Mucosa of stomach (tissue), 1 donor: ENCODE data around the gene HOXD3.

ENCODE experiments used
- H3K27me3 ChIP-seq: one replicate; pipeline ENCODE4 v1.7.0; 2013; ENCODE audit warnings: mild to moderate bottlenecking, low read length; ENCODE audit not compliant: control insufficient read depth, insufficient read depth
- H3K36me3 ChIP-seq: one replicate; pipeline ENCODE4 v1.7.0; 2013; ENCODE audit warnings: low read length; ENCODE audit not compliant: control insufficient read depth, insufficient read depth
- H3K4me1 ChIP-seq: one replicate; pipeline ENCODE4 v1.7.0; 2013; ENCODE audit warnings: mild to moderate bottlenecking, low read length; ENCODE audit not compliant: control insufficient read depth, insufficient read depth
- H3K4me3 ChIP-seq: one replicate; pipeline ENCODE4 v1.7.0; 2013; ENCODE audit warnings: low read length
- H3K9ac ChIP-seq: one replicate; pipeline ENCODE4 v1.7.0; 2013; ENCODE audit warnings: mild to moderate bottlenecking, low read length, moderate library complexity
- H3K9me3 ChIP-seq: one replicate; pipeline ENCODE4 v1.7.0; 2013; ENCODE audit warnings: mild to moderate bottlenecking, low read length, moderate library complexity; ENCODE audit not compliant: control insufficient read depth
- donor health status: Pancreatic carcinoma.

The HOXD3 gene

GRCh38 chr2:176140513-176141317 lies 16.4 kb upstream of the HOXD3 start:
- Histone ChIP-seq H3K9me3 (no peaks in the 10 kb centered on the region), H3K36me3 (no peaks in the 10 kb centered on the region), H3K4me3 (no peak overlapping the region), H3K9ac (peak overlapping the region; percentile 25), H3K4me1 (peaks cover 13% of the 10 kb centered on the region), H3K27me3 (peaks cover 89% of the 10 kb centered on the region)

DNA sequence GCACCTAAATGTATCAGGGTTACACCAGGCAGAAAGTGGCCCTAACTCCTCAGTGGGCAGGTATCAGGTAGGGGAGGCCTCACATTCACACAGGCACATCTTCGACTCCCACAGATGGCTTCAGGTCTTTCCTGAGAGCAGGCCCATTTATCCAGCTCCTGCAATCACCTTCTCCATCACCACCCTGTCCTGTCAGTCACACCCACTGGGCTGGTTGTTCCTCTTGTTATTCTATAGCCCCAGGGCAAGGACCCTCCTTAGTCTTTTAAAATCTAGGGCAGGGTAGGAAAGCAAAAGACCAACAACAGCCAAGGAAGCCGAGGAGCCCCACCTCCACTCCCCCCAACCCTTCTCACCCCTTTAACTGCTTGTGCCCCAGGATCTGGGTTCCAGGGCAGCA lies 14.8 kb upstream of the HOXD3 start:
- H3K9ac ChIP-seq = no peak overlapping the region
- H3K4me3 ChIP-seq = no peak overlapping the region
- H3K27me3 ChIP-seq = peaks cover 89% of the 10 kb centered on the region
- H3K4me1 ChIP-seq = peaks cover 8% of the 10 kb centered on the region
- H3K36me3 ChIP-seq = no peaks in the 10 kb centered on the region
- H3K9me3 ChIP-seq = no peaks in the 10 kb centered on the region

GRCh38 chr2:176145085-176145969 lies 11.8 kb upstream of the HOXD3 start:
- H3K4me3 ChIP-seq = no peak overlapping the region
- H3K9me3 ChIP-seq = no peaks in the 10 kb centered on the region
- H3K27me3 ChIP-seq = peaks cover 90% of the 10 kb centered on the region
- H3K9ac ChIP-seq = no peak overlapping the region
- no peaks in the 10 kb centered on the region for H3K36me3 ChIP-seq
- H3K4me1 ChIP-seq = peaks cover 6% of the 10 kb centered on the region

GRCh38 chr2:176146101-176146500 lies 11.0 kb upstream of the HOXD3 start:
- H3K4me1 ChIP-seq = no peaks in the 10 kb centered on the region

DNA sequence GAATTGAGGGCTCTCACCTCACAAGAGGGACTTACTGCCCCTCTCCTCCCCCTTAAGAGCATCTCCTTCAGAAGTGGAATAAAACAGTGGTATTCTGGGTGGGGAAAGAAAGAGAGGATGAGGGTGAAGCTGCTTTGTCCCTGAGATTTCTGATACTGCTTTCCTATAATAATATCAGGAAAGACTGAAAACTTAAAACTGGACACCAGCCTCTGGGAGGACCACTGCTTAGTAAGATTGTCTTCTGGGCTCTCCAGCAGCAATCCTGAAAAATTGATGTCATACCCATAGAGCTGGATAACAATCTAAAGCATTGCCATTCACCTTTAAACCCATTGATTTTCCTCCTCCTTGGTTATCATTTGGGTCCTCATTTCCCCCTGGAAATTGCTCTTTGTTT lies 10.5 kb upstream of the HOXD3 start:
- Histone ChIP-seq H3K9ac (no peak overlapping the region), H3K4me1 (no peaks in the 10 kb centered on the region), H3K36me3 (no peaks in the 10 kb centered on the region), H3K4me3 (no peak overlapping the region), H3K27me3 (peaks cover 90% of the 10 kb centered on the region), H3K9me3 (no peaks in the 10 kb centered on the region)

More at GRCh38 chr2:176146101-176146500, 11.0 kb upstream of the HOXD3 start:
- H3K9me3 ChIP-seq = no peaks in the 10 kb centered on the region
- H3K4me3 ChIP-seq = no peak overlapping the region
- peaks cover 90% of the 10 kb centered on the region for H3K27me3 ChIP-seq
- H3K36me3 ChIP-seq = no peaks in the 10 kb centered on the region
- H3K9ac ChIP-seq = no peak overlapping the region

DNA sequence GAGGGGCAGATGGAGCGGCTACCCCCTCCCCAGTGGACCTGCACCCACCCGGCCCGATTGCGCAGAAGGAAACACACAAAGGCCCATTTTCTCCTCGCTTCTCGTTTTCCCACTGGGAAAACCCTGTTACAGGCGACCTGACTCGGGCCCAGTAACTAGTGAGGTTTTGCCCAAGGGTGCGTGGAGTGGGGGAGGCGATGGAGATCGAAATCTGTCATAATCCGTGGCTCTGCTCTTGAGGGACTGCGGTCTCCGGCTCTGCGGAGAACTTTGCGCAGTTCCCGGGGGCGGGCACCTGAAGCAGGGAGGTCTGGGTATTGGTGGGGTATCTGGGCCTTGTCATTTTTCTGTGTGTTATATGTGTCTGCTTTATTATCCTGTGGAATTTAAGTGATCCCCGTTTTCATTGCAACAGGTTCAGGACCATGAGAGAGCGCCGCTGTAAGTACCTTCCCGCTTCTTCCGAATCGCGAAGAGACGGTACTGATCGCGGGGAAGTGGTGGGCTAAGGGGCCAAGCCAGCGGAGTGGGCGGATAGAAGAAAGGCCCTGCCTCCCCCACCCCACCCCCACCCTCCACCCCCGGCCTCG lies 9.8 kb upstream of the HOXD3 start:
- Histone ChIP-seq H3K9me3 (no peaks in the 10 kb centered on the region), H3K9ac (no peak overlapping the region), H3K4me1 (no peaks in the 10 kb centered on the region), H3K27me3 (peaks cover 90% of the 10 kb centered on the region), H3K36me3 (no peaks in the 10 kb centered on the region), H3K4me3 (no peak overlapping the region)

GRCh38 chr2:176147800-176148496 lies 9.2 kb upstream of the HOXD3 start:
- Histone ChIP-seq H3K4me3 (no peak overlapping the region), H3K4me1 (no peaks in the 10 kb centered on the region), H3K9ac (no peak overlapping the region), H3K36me3 (no peaks in the 10 kb centered on the region), H3K9me3 (no peaks in the 10 kb centered on the region), H3K27me3 (peaks cover 88% of the 10 kb centered on the region)

GRCh38 chr2:176148751-176149421 lies 8.2 kb upstream of the HOXD3 start:
- Histone ChIP-seq H3K9me3 (no peaks in the 10 kb centered on the region), H3K9ac (no peak overlapping the region), H3K36me3 (no peaks in the 10 kb centered on the region), H3K4me1 (no peaks in the 10 kb centered on the region), H3K27me3 (peaks cover 90% of the 10 kb centered on the region), H3K4me3 (no peak overlapping the region)

DNA sequence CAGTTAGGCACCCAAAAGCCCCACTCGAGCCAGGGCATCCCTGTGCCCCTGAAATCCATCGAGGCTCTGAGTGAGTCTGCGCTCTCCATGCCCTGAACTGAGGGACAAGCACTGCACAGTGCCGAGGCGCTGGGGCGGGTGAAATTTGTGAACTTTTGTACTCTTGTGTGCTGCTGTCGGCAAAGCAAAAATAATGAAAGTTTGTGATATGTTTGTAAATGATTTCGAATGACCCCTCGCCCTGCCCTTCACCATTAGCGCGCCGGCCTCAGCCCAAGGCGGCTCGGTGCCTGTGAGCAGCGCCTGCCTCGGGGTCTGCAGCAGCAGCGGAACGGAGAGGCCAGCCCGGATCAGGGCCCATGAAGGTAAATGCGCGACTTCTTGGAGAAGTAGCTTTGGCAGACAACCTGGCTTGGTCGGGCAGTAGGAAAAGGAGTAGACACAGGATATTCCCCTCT lies 7.6 kb upstream of the HOXD3 start:
- Histone ChIP-seq H3K4me3 (no peak overlapping the region), H3K36me3 (no peaks in the 10 kb centered on the region), H3K9me3 (no peaks in the 10 kb centered on the region), H3K9ac (no peak overlapping the region), H3K4me1 (no peaks in the 10 kb centered on the region), H3K27me3 (peaks cover 95% of the 10 kb centered on the region)

DNA sequence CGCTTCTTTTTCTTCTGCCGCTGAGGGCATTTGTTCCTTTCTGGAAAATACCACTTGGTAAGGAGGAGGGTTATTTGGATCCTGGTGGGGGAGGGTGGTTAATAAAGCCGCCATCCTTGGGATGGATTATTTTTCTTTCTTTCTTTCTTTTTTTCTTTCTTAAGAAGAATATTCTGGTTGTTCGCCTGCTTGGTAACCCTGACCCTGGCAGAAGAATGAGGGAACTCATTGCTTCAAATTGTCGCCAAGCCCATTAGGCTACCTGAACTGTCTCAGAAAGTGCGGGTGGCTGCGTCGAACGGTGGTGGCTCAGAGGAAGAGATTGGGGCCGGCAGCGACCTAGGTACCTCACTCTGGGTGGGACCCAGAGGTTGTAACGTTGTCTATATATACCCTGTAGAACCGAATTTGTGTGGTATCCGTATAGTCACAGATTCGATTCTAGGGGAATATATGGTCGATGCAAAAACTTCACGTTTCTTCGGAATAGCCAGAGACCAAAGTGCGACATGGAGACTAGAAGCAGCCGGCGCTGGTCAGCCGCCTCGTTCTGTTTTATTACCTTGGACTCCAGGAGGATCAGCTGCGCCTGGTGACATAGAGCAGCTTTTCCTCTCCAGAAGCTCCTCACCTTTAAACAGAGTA lies 7.0 kb upstream of the HOXD3 start:
- no peak overlapping the region for H3K9ac ChIP-seq
- H3K4me1 ChIP-seq = no peaks in the 10 kb centered on the region
- H3K9me3 ChIP-seq = no peaks in the 10 kb centered on the region
- H3K36me3 ChIP-seq = no peaks in the 10 kb centered on the region
- H3K4me3 ChIP-seq = no peak overlapping the region
- peaks cover 95% of the 10 kb centered on the region for H3K27me3 ChIP-seq
